Muscle of arm (tissue), 12 donors: ENCODE results near the gene KMT2C. TPM values are rescaled to one million over a fixed set of nuclear protein-coding genes. Genes with fewer than 3 reads are reported as not detected.
A peak's percentile ranks its signal among the peaks of the same experiment; 100 is the strongest.
"Not testable (repeated sequence)": the region's sequence is repeated elsewhere in the genome, so short reads cannot be mapped to it uniquely, and the experiment has no call there.

Source experiments
- DNase-seq: peaks from one replicate; pipeline ENCODE4 v3.0.0-alpha.2; 2013
- polyA plus RNA-seq, 12 donors: library from polyadenylated mRNA; unstranded; fragments of 120-200 nt; gene quantifications; one replicate each; pipeline ENCODE4 v1.2.1, GENCODE V29; 2013; ENCODE audit not compliant: insufficient read length in 12 of 12

KMT2C gene
- polyA plus RNA-seq, 12 donors: 29.5 to 165 (median 40.6) TPM

GRCh38 chr7:152406491-152406890, 29.3 kb downstream of the KMT2C start:
- DNase-seq: no peak

- DNase-seq: not testable (repeated sequence)
Observed at GRCh38 chr7:152406030-152406429, 29.8 kb downstream of the KMT2C start.

GRCh38 chr7:152403726-152404125, 32.1 kb downstream of the KMT2C start:
- DNase-seq: no peak

GRCh38 chr7:152402384-152403250, 33.2 kb downstream of the KMT2C start:
- DNase-seq: no peak

- DNase-seq: no peak
Observed at GRCh38 chr7:152399344-152399743, 36.5 kb downstream of the KMT2C start.

GRCh38 chr7:152395112-152395511, 40.7 kb downstream of the KMT2C start:
- no peak for DNase-seq

GRCh38 chr7:152394214-152394613, 41.6 kb downstream of the KMT2C start:
- peak; percentile 30 for DNase-seq

- no peak for DNase-seq
Observed at GRCh38 chr7:152392254-152392653, 43.5 kb downstream of the KMT2C start.

GRCh38 chr7:152386136-152386764, 49.6 kb downstream of the KMT2C start:
- DNase-seq: not testable (repeated sequence)

- not testable (repeated sequence) for DNase-seq
Observed at GRCh38 chr7:152384235-152385200, 51.3 kb downstream of the KMT2C start.

- DNase-seq: no peak
Observed at GRCh38 chr7:152383341-152384234, 52.2 kb downstream of the KMT2C start.

GRCh38 chr7:152382244-152382643, 53.6 kb downstream of the KMT2C start:
- DNase-seq: no peak

GRCh38 chr7:152380931-152381578, 54.7 kb downstream of the KMT2C start:
- DNase-seq: not testable (repeated sequence)

- not testable (repeated sequence) for DNase-seq
Observed at GRCh38 chr7:152378497-152378896, 57.3 kb downstream of the KMT2C start.

- not testable (repeated sequence) for DNase-seq
Observed at GRCh38 chr7:152376716-152377484, 58.9 kb downstream of the KMT2C start.

- DNase-seq: no peak
Observed at GRCh38 chr7:152370297-152370696, 65.5 kb downstream of the KMT2C start.

- DNase-seq: no peak
Observed at GRCh38 chr7:152369518-152369917, 66.3 kb downstream of the KMT2C start.

GRCh38 chr7:152367170-152367569, 68.6 kb downstream of the KMT2C start:
- no peak for DNase-seq

GRCh38 chr7:152366662-152367061, 69.1 kb downstream of the KMT2C start:
- no peak for DNase-seq
